NCI-H2081 (cell line): ENCODE results near the gene IFT43.
"Not testable (repeated sequence)": the region's sequence is repeated elsewhere in the genome, so short reads cannot be mapped to it uniquely, and the experiment has no call there.

Experiments used
- DNase-seq, 2 experiments: peaks; one replicate each; lab custom pipeline; 2025; lab: John Stamatoyannopoulos, UW

Gene IFT43

DNA sequence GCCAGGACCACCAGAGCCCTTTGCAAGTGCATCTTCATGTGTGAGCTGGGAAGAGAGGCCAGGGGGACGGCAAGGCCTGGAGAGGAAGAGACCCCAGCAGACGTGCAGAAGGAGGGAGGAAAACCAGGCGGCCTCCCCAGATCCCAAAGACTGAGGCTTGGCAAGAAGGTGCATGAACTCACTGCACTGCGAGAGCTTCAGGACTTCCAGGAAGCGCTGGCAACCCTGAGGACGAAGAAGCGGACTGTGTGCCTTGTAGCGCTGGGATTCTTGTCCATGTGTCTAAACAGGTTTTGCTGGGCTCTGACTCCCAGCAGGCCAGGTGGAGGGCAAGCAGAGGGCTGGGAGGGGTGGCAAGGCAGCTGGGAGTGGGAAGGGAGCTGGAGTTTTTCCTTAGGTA lies 4.7 kb upstream of the IFT43 start:
- DNase-seq = no peak

DNA sequence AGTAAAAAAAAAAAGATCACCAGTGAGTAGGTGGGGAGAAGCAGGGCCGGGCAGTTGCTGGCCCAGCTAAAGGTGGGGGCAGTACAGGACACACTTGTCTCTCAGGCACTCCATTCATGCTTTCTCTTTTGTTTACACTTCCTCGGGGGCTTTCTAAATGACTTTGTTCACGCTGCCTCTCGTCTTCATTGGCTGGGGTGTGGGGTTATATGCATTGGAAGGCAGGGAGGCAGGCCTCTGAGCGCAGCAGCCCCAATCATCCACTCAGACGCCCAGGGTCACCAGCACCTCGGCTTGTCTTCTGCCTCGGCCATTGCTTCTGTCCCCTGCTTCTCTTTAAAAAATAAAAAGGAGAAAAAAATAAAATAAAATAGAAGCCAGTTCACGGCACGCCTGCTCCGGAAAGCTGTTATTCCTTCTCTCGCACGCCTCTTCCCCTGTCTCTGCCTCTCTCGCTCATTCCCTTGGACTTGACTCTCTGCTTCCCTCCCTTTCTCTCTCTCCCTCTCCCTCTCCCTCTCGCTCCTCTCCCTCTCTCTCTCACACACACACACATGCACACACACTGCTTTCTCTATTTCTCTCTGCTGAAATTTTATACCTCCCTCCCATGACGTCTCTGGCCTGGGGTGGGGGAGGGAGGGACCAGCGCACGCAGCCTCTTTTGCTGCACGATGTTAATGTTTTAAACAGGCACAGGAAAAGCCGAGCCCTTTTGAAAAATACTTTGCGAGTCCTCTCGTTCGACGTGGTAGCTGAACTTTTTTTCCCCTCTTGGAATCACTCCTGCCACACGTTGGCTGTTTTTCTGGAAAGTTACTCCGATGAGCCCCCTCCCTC lies 3.9 kb upstream of the IFT43 start, which contains the start of gene TGFB3:
TSS of gene TGFB3 (minus strand) at position 570 of the 840 bp plus-strand sequence. CDS start 1,102 bp downstream, outside the sequence.
- DNase-seq = peak; percentile 25 to 39

DNA sequence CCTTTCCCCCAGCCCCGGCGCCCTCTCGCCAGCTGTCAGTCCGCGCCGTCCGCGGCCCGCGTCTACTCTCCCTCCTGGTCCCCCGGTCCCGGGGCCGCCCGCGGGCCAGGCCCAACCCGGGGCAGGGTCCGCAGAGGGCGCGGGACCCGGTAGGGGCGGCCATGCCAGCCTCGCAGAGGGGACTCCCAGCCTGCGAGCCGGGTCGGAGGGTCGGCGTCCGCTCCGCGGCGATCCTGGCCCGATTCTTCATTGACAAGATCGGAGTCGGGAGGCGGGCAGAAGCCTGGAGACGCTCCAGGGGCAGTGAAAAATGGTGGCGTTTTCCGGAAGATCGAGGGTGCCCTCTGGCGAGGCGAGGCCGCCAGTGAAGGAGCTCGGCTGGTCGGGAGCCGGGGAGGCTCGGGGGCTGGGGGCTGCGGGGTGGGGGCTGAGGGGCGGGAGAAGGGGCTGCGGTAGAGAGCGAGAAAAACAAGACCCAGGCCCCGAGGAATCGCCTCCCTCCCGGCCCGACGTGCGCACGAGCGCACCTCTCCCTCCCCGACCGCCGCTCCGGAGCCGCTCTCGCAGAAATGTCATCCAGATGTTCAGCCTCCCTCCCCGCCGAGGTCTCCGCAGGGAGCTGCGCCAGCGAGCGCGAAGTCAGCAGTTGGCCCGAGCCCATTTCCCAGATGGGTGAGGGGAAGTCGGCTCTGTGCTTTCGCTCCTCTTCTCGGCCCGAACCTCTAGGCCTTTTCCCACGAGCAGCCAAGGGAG lies 3.1 kb upstream of the IFT43 start:
- peak; percentile 67 to 71 for DNase-seq

DNA sequence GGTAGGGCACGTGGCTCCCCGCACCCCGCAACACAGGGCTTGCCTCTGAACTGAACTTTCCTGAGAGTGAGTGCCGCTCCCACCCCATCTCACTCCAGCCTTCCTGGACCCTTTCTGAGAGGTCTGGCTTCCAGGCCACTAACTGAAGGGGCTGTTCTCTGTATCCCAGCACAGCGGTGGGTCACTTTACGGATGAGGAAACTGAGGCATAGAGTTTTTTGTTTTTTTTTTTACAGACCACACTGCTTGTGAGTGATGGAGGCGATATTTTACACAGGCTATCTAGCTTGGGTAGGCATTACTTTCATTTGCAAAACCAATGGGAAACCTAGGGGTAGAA lies 2.6 kb upstream of the IFT43 start:
- DNase-seq = no peak

DNA sequence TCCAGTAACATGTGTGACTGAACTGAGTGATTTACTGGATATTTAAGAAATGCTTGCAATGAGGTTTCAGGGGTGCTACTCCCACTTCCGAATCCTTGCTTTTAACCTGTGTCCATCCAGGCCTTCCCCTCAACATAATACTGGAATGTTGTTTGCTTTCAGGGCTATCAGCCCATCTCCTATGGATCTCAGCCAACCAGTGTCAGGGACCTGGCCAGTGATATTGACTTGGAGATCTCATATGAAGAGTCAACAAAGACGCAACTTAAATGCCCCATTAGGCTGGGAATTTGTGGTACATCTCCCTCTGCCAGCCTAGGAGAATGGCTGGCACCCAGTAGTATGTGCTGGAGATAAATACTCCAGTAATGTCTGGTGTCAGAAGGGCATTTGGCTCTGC lies 889 bp upstream of the IFT43 start:
- DNase-seq = no peak

DNA sequence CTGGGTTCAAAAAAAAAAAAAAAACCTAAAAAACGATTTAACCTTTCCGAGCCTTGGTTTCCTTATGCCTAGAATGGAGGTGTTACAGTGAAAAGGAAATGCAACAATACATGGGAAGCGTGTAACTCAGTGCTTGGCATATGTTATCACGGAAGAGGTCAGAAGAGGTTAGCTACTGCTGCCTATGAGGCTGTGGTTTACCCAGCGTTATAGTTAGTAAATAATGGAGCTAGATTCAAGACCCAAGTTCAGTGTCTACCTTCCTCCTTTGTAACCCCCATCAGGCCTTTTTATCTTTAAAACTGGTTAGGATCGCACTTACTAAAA lies 839 bp downstream of the IFT43 start:
- no peak for DNase-seq

DNA sequence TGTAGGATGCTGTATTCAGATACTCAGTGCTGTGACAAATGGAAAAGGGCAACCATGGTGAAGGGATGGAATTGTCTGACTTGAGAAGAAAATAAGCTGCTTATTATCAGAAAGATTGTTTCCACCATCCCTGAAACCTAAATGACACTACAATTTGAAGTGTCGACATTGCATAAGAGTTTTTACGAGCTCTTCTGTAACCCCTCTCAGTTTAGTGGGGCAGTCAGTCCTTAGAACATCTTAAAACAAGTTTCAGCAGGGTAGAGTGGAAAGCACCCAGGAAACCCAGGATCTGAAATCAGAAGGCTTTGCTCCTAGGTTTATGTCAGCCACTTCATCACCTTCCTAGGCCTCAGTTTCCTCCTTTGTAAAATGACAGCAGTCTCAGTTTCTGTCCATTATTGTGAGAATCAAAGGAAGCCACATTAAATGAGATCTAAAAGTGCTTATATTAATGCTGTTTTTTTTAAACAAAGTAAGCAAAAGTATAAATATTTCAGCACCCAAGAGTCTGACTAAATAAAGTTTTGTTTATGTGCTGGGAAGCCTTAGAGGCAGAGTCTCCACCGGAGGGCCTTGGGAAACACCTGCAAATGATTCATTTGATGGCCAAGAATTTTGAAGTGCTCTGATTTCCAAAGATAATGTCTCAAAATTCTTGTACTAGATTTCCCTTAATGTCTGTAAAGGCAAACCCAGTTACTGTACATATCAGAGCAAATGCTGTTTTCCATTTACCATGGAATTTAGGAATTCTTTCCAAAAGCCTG lies 1.8 kb downstream of the IFT43 start:
- DNase-seq = no peak

DNA sequence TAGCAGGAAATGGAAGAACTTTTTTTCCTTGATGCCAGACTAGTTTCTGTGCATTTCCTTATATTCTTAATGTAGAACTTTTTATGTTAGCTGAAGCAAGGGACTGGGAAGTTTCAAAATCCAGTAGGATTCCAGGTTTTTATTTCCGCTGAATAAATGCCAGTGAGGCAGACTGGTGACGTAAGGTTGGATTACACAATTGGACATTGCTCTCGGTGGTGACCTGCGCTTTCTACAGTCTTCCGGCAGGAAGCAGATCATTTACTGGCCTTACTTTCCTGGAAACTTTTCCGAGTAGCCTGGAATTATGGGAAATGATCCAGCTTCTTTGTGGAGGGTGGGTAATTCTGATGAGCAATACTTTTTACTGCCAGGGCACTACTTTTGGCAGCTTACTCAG lies 3.6 kb downstream of the IFT43 start:
- DNase-seq = no peak

DNA sequence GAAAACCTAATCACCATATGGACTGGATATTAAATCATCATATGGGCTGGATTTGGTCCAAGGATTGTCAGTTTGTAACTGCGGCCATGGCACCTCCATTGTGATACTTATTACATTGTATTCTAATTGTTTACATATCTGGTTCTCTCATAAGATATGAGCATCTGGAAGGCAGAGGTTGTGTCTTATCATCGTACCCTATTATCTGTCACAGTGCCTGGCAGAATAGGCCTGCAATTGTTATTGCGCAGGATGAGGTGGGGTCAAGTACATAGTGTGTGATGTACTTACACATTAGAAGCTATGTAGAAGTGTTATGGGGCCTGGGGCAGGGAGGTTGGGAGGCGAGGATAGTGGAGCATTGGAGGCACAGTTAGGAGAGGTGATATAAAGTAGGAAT lies 4.7 kb downstream of the IFT43 start:
- no peak for DNase-seq

DNA sequence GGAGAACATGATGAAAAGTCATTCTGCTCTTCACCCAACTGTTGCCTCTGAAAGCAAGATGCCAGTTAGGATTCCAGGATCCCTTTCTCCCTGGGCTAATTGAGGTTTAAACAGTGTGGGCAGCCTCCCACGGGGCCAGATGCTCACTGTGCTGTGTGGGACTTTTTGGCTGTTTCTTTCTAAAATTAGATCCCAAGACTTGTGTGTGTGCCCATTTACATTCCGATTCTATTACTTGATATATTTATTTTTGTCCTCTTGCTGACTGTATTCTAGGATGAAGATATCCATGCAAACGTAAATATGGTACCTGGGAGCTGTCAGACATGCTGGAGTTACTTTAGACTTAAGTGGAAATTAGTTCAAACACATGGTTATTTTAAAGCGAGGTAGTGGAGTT lies 6.2 kb downstream of the IFT43 start:
- no peak for DNase-seq

DNA sequence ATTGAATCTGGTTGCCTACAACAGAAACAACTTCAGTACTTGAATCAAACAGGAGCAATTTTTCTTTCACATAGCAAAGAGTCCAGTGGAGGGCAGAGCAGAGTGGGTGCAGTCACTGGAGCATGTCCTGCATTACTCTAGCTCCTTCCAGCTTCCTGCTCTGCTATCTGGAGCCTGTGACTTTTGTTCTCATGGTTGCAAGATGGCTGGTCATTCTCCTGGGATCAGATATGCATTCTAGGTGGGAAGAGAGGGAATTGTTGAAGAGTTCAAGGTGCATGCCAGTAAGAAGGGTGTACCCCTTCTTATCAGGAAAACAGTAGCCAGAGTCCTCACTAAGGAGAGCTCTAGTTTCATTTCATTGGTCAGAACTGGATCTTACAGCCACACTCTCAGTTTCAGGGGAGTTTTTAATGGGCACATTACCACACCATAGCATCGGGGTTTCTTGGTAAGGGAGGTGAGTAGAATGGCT lies 8.0 kb downstream of the IFT43 start:
- no peak for DNase-seq

DNA sequence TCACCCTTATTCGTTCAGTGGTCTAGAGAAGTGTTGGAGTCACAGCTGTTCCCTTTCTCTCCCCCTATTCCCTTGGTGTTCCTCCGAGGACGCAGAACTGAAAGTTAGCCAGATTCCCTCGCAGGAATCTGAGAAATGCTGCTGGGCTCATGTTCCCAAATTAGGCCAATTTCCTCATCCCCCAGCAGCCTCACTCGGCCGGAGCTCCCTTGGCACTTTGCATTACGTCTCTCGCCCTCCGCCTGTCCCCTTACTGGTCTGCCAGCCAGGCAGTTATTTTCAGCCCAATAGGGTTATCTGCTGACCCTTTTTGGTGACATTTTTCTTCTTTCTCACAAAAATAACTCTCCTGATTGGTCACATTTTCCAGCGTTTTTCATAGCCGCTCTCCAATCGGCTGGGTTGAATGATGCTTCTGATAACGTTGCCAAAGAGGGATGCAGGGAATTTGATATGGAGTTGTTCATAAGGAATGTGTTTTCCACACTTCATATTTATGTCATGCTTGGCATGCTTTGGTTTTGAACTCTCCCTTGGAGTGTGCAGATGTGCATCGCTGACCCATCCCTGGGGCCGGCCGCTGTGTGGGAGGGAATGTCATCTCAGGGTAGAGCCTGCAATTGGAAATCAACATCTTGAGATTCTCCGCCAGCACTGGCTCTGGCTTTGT lies 9.9 kb downstream of the IFT43 start:
- no peak for DNase-seq

DNA sequence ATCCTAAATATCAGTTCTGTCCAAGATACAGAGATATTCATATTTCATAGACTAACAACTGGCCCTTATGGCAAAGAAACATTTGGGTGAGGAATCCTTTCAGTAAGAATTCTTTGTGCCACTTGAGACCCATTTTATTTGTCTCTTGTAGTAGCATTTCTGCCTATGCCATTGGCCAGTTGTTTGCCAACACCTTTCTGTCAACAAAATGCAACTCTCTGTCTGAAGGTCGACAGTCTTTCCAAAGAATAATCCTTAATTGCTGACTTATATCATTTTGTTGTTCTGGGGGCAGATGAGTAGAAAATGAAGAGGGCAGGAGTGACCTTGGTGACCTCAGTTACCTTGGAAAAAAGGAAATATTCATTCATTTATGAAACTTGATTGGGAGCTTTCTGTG lies 10.9 kb downstream of the IFT43 start:
- no peak for DNase-seq

DNA sequence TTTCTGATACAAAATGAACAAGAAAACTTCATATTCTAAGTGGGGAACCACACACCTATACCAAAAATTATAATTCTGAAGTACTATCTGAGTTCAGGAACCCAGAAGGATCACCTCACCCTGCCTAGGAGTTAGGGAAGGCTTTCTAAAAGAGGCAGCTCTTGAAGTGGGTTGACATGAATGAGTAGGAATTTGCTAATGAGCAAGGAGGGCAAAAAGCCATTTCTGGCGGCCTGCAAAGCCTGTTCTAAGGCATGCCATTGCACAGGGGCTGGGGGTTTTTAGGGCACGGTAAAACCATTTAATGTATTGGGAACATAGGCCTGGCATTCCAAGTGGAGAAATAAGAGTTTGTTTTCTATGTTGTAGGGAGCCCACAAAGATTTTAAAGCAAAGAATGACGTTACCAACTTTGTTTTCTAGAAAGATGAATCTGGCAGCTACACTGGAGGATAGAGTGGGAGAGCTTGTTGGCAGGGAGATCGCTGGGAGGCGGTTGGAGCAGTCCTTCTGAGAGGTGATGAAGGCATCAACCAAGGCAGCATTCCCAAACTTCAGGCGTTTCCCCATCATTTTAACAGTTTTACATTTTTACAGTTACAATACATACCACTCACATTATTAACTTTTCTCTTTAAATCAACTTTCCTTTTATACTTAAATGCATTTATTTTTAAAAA lies 14.1 kb downstream of the IFT43 start:
- no peak for DNase-seq

DNA sequence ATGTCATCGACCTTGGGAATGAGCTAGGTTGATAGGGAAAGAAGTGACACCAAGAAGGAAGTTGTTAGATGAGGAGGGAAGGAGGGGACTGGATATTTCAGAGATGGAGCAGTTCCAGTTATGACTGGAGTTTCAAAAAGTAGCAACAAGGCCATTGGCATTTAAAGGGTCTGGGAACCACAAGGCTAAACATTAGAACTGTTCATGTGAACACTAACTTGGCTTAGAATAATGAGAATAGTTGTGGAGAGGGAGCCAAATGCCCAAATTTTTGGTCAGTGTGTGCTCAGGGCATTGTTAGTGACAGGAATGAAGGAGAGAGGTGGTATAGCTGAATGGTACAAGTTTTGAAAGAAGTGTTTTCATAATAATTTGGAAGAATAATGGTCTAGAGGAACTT lies 16.8 kb downstream of the IFT43 start:
- no peak for DNase-seq

DNA sequence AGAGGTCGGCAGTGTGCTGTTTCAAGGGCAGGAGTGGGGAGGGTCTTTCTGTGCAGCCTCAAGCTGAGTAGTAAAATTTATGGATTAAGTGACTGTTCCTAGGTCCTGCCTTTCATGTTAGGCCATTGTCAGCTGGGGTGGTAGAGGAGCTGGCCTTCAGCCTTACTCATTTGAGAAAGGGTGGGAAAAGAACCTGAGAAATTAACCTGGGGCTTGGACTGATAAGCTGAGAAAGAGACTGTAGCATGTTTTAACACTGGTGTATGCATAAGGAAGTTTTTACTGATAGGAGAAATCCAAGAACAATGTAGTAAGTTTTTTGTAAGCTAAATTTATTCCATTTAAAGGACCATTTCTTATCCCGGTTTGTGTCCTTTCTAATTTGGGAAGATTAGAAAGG lies 20.7 kb downstream of the IFT43 start:
- DNase-seq = no peak

DNA sequence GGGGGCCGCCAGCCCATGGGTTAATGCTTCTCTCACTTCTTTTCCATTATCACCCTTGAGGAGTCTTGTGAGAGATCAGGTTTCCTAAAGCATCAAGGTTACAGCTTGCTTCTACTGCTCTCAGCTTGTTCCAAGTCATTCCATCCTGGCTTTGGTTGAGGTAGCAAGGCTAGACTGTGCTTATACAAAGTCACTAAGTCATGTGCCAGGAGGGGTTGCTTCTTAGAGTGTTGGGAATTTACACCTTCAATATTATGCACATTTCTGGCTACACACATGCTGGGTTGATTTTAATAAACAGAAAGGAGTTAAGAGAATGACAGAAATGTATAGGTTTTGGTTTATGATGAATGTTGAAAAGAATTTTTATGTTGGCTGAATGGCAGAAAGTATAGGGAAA lies 21.8 kb downstream of the IFT43 start:
- no peak for DNase-seq

DNA sequence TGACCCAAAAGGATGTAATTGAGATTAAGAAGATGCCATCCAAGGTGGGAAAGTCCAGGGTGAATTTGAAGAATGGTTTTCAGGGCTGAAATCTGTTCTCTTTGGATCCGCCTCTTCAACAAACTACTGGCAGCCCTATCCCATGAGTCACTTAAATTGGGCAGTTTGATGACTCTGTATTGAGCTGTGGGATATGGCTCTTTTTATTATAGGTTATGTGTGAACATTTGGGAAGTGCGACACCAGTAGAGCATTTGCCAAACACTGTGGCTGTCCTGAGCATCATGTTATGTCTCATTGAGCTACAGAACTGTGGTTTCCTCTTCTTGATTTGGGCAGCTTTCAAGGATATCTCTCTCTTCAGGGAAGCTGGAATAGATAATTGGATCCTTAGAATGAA lies 22.3 kb downstream of the IFT43 start:
- no peak for DNase-seq

DNA sequence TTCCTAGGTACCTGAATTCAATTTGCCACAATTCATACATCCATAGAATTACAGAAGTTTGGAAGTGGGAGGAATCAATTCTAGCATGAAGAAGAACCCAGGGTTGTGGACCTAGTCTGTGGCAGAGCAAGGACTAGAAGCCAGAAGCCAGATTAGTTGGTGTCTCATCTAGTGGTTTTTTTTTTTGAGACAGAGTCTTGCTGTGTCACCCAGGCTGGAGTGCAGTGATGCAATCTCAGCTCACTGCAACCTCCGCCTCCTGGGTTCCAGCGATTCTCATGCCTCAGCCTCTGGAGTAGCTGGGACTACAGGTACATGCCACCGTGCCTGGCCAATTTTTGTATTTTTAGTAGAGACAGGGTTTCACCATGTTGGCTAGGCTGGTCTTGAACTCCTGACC lies 24.1 kb downstream of the IFT43 start:
- not testable (repeated sequence) for DNase-seq

DNA sequence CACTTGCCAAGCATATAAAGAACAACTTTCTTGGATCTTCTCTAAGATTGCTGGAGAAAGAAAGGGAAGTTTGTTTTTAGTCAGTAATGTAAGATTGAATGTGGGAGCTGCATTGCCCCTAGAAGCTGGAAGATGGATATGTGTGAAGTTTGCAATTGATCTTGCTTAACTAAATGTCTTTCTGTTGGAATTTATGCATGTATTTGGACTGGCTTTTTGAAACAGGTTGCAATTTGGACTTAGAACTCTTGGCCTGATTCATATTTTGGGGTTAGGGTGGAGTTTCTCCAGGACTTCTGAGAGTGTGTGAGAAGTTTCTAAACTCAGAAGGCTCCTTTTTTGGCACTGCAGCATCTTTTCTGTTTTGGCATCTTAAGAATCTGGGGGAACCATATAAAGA lies 26.4 kb downstream of the IFT43 start:
- DNase-seq = no peak

DNA sequence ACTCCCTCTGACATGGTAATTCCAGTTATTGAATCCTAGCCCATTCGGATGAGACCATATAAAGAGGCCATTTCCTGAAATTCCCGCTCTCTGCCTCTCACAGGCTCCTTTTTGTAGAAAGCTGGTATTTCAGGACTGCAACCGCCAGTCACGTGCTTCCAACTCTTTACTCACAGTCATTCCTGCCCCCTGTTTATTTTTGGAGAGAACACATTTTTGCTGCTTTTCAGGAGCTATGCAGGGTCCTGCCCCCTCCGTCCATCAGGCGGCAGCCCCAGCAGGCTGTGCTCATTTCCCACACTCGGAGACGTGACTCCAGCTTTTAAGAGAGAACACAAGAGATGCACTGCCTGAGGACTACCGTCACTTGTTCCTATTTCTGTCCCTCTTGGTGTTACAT lies 26.8 kb downstream of the IFT43 start:
- DNase-seq = no peak

DNA sequence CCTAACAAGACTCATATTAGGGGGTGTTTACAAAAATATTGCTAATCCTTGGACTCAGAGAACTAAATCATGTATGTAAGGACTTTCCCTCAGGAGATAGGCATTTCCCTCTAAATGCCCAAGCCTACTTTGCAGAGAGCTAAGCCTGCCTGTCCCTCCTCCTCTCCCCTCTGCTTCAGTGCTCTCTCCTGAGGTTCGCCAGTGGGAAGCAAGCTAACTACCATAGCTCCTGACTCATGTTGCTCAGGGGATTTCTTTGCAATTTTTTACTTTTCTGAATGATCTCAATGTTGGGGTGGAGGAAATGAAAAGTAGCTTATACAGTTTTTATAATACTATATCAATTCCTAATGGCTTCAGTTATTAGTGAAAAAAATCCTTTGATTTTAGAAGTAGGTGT lies 29.6 kb downstream of the IFT43 start:
- no peak for DNase-seq
